Jurkat, Clone E6-1 (cell line): ENCODE data around the gene ACAP2.

Source experiments
- DNase-seq: peaks from one replicate; pipeline ENCODE4 v3.0.0-alpha.2; 2011; ENCODE audit warnings: low read depth, low spot score
- H3K4me3 ChIP-seq: 2 replicates; pipeline ENCODE4 v1.5.1; 2011; ENCODE audit warnings: mild to moderate bottlenecking, low read length, control low read depth, moderate library complexity

Gene ACAP2

GRCh38 chr3:195254454-195255175 is 188.2 kb downstream of the ACAP2 start:
- no peak overlapping the region for H3K4me3 ChIP-seq
- no peak for DNase-seq

GRCh38 chr3:195253923-195254432 is 188.8 kb downstream of the ACAP2 start:
- DNase-seq, result no peak
- H3K4me3 ChIP-seq, result no peak overlapping the region

GRCh38 chr3:195251336-195252065 is 191.3 kb downstream of the ACAP2 start:
- no peak overlapping the region for H3K4me3 ChIP-seq
- DNase-seq, result no peak

- no peak for DNase-seq
- no peak overlapping the region for H3K4me3 ChIP-seq
These were observed 192.2 kb downstream of the ACAP2 start for GRCh38 chr3:195250473-195251251.

GRCh38 chr3:195249858-195250464 is 192.9 kb downstream of the ACAP2 start:
- H3K4me3 ChIP-seq, result no peak overlapping the region
- no peak for DNase-seq

- no peak for DNase-seq
- no peak overlapping the region for H3K4me3 ChIP-seq
These were observed 193.6 kb downstream of the ACAP2 start for GRCh38 chr3:195249057-195249770.

GRCh38 chr3:195248281-195248680 is 194.5 kb downstream of the ACAP2 start:
- H3K4me3 ChIP-seq, result no peak overlapping the region
- no peak for DNase-seq

GRCh38 chr3:195247863-195248189 is 195.0 kb downstream of the ACAP2 start:
- no peak overlapping the region for H3K4me3 ChIP-seq
- no peak for DNase-seq

GRCh38 chr3:195247086-195247862 is 195.5 kb downstream of the ACAP2 start:
- H3K4me3 ChIP-seq, result no peak overlapping the region

GRCh38 chr3:195246581-195246995 is 196.2 kb downstream of the ACAP2 start:
- DNase-seq, result no peak
- H3K4me3 ChIP-seq, result no peak overlapping the region

More at GRCh38 chr3:195247086-195247862, 195.5 kb downstream of the ACAP2 start:
- no peak for DNase-seq

- DNase-seq, result no peak
- no peak overlapping the region for H3K4me3 ChIP-seq
These were observed 197.3 kb downstream of the ACAP2 start for GRCh38 chr3:195245531-195245951.

- H3K4me3 ChIP-seq, result no peak overlapping the region
- no peak for DNase-seq
These were observed 201.0 kb downstream of the ACAP2 start for GRCh38 chr3:195241592-195242355.

- no peak for DNase-seq
- no peak overlapping the region for H3K4me3 ChIP-seq
These were observed 201.9 kb downstream of the ACAP2 start for GRCh38 chr3:195240939-195241338.

- H3K4me3 ChIP-seq, result no peak overlapping the region
- DNase-seq, result no peak
These were observed 202.6 kb downstream of the ACAP2 start for GRCh38 chr3:195240171-195240701.

GRCh38 chr3:195239121-195239520 is 203.7 kb downstream of the ACAP2 start:
- DNase-seq, result no peak
- H3K4me3 ChIP-seq, result no peak overlapping the region

- no peak for DNase-seq
- no peak overlapping the region for H3K4me3 ChIP-seq
These were observed 204.2 kb downstream of the ACAP2 start for GRCh38 chr3:195238586-195239118.

GRCh38 chr3:195238081-195238571 is 204.7 kb downstream of the ACAP2 start:
- H3K4me3 ChIP-seq, result no peak overlapping the region
- no peak for DNase-seq
